ENCODE measurements around the gene GALNT6. TPM values are rescaled to one million over a fixed set of nuclear protein-coding genes. Genes with fewer than 3 reads are reported as not detected.

GALNT6 gene
- total and polyA plus RNA-seq, 2 of the 13 experiments (the other 11 are each of a cell fraction or from before 2014, with no cell fraction given) = 1.0 to 1.1 TPM

DNA sequence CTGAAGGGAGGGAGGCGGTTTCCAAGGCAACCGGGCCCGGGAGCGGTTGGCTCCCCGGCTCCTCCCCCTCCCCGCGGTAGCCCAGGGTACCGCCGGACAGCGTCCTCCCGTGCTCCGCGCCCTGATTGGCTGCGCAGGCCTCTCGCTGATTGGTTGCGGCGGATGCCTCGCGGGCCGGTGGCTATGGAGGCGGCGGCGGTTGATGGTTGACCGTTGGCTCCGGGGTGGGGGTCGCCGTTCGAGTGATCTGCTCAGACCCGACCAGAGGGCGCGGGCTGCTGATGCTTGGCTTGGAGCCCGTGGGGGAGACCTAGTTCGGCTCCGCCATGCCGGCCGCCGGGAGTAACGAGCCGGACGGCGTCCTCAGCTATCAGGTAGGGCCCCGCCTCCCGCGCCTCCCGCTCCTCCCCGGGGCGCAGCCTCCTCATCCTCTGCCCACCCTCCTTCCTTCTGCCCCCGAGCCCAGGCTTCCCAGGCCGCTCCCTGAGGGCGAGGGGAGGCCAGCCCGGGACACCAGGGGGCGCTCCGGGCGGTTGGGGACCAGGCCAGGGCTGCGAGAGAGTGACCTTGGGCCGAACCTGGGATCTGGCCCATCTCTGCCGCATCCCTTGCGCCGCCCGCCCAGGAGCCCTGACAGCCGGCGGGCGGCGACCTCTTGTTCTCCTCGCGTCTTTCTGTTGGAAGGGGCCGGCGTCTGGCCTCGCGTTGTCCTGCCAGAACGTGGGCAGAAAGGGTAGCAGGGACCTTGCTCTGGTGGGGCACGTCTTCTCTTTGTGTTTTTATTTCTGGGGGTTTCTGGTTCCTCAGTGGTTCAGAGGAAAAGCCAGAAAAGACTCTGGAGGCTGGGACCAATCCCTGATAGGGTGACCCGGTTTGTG lies 33.7 kb upstream of the GALNT6 start, which contains the start of gene SLC4A8 (continued):
- TF ChIP-seq, protein P1, sequence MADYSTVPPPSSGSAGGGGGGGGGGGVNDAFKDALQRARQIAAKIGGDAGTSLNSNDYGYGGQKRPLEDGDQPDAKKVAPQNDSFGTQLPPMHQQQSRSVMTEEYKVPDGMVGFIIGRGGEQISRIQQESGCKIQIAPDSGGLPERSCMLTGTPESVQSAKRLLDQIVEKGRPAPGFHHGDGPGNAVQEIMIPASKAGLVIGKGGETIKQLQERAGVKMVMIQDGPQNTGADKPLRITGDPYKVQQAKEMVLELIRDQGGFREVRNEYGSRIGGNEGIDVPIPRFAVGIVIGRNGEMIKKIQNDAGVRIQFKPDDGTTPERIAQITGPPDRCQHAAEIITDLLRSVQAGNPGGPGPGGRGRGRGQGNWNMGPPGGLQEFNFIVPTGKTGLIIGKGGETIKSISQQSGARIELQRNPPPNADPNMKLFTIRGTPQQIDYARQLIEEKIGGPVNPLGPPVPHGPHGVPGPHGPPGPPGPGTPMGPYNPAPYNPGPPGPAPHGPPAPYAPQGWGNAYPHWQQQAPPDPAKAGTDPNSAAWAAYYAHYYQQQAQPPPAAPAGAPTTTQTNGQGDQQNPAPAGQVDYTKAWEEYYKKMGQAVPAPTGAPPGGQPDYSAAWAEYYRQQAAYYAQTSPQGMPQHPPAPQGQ (CRISPR knock-in tag; IDR thresholded peaks at IDR 0.05; ENCODE audit: borderline replicate concordance) = no peak
- TF ChIP-seq TSC22D2 (CRISPR knock-in tag; IDR thresholded peaks at IDR 0.05; ENCODE audit: borderline replicate concordance) = no peak
- TF ChIP-seq FOXP1 (IDR thresholded peaks at IDR 0.05) = no peak
- TF ChIP-seq FOXP1 (CRISPR knock-in tag; IDR thresholded peaks at IDR 0.05) = no peak
- no peak for TF ChIP-seq MED8 (CRISPR knock-in tag; IDR thresholded peaks at IDR 0.05; ENCODE audit: insufficient replicate concordance)
- no peak for TF ChIP-seq MAFK (conservative IDR thresholded peaks at IDR 0.05 in 1 of 2, IDR thresholded peaks at IDR 0.05 in 1 of 2; ENCODE audit: low read length in 2 of 2)
- no peak for TF ChIP-seq EEA1 (CRISPR knock-in tag; IDR thresholded peaks at IDR 0.05; ENCODE audit: borderline replicate concordance)
- TF ChIP-seq ZNF652 (CRISPR knock-in tag; IDR thresholded peaks at IDR 0.05; ENCODE audit: borderline replicate concordance, low read depth) = no peak
- no peak for TF ChIP-seq RXRB (CRISPR knock-in tag; IDR thresholded peaks at IDR 0.05; ENCODE audit: borderline replicate concordance)
- TF ChIP-seq CREB3 (CRISPR knock-in tag; IDR thresholded peaks at IDR 0.05) = no peak
- peak; percentile 25; the same call in 1 of the 2 replicates for TF ChIP-seq MTA1 (CRISPR knock-in tag; IDR thresholded peaks at IDR 0.05; ENCODE audit: borderline replicate concordance)
- TF ChIP-seq, protein P2, sequence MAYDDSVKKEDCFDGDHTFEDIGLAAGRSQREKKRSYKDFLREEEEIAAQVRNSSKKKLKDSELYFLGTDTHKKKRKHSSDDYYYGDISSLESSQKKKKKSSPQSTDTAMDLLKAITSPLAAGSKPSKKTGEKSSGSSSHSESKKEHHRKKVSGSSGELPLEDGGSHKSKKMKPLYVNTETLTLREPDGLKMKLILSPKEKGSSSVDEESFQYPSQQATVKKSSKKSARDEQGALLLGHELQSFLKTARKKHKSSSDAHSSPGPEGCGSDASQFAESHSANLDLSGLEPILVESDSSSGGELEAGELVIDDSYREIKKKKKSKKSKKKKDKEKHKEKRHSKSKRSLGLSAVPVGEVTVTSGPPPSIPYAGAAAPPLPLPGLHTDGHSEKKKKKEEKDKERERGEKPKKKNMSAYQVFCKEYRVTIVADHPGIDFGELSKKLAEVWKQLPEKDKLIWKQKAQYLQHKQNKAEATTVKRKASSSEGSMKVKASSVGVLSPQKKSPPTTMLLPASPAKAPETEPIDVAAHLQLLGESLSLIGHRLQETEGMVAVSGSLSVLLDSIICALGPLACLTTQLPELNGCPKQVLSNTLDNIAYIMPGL (CRISPR knock-in tag; IDR thresholded peaks at IDR 0.05; ENCODE audit: borderline replicate concordance in 1 of 2, low read depth in 1 of 2) = no peak
- TF ChIP-seq MAX (IDR thresholded peaks at IDR 0.05) = no peak
- TF ChIP-seq ZFP41 (CRISPR knock-in tag; IDR thresholded peaks at IDR 0.05; ENCODE audit: borderline replicate concordance) = no peak
- peak; percentile 58 for TF ChIP-seq STAG1 (CRISPR knock-in tag; IDR thresholded peaks at IDR 0.05)
- TF ChIP-seq, protein P3, sequence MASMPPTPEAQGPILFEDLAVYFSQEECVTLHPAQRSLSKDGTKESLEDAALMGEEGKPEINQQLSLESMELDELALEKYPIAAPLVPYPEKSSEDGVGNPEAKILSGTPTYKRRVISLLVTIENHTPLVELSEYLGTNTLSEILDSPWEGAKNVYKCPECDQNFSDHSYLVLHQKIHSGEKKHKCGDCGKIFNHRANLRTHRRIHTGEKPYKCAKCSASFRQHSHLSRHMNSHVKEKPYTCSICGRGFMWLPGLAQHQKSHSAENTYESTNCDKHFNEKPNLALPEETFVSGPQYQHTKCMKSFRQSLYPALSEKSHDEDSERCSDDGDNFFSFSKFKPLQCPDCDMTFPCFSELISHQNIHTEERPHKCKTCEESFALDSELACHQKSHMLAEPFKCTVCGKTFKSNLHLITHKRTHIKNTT (CRISPR knock-in tag; IDR thresholded peaks at IDR 0.05) = no peak
- TF ChIP-seq GTF2F1 (IDR thresholded peaks at IDR 0.05; ENCODE audit: low read length) = no peak
- no peak for TF ChIP-seq AGO2 (optimal IDR thresholded peaks at IDR 0.05; ENCODE audit: low read depth, low read length)
- no peak for TF ChIP-seq BCL6 (CRISPR knock-in tag; IDR thresholded peaks at IDR 0.05)
- peak; percentile 77 for TF ChIP-seq NFYC (CRISPR knock-in tag; IDR thresholded peaks at IDR 0.05)
- TF ChIP-seq SNRNP70 (IDR thresholded peaks at IDR 0.05; ENCODE audit: low read depth, low read length) = no peak
- TF ChIP-seq ZNF430 (CRISPR knock-in tag; IDR thresholded peaks at IDR 0.05) = no peak
- no peak for TF ChIP-seq TOE1 (CRISPR knock-in tag; IDR thresholded peaks at IDR 0.05)

Measured in HepG2 (cell line).